ENCODE data around the gene KPNA6.
"Not testable (repeated sequence)": the region's sequence is repeated elsewhere in the genome, so short reads cannot be mapped to it uniquely, and the experiment has no call there.

The KPNA6 gene

DNA sequence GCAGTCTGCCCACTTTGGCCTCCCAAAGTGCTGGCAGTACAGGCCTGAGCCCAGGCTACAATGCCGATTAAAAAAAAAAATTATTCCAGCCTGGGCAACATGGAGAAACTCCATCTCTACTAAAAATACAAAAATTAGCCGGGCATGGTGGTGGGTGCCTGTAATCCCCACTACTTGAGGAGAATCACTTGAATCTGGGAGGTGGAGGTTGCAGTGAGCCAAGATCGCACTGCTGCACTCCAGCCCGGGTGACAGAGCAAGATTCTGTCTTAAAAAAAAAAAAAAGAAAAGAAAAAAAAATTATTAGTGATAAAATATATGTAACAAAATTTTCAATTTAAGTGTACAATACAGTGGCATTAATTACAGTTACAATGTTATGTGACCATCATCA lies 35.4 kb downstream of the KPNA6 start:
- DNase-seq = not testable (repeated sequence)

- DNase-seq = no peak
These were observed 36.2 kb downstream of the KPNA6 start for GRCh38 chr1:32144033-32144432.

GRCh38 chr1:32147799-32148198 lies 39.9 kb downstream of the KPNA6 start:
- not testable (repeated sequence) for DNase-seq

- no peak for DNase-seq
These were observed 43.0 kb downstream of the KPNA6 start for GRCh38 chr1:32150847-32151246.

GRCh38 chr1:32151319-32151787 lies 43.5 kb downstream of the KPNA6 start:
- no peak for DNase-seq

- DNase-seq = no peak
These were observed 51.3 kb downstream of the KPNA6 start for GRCh38 chr1:32159189-32159588.

GRCh38 chr1:32163405-32163804 lies 55.5 kb downstream of the KPNA6 start:
- no peak for DNase-seq

DNA sequence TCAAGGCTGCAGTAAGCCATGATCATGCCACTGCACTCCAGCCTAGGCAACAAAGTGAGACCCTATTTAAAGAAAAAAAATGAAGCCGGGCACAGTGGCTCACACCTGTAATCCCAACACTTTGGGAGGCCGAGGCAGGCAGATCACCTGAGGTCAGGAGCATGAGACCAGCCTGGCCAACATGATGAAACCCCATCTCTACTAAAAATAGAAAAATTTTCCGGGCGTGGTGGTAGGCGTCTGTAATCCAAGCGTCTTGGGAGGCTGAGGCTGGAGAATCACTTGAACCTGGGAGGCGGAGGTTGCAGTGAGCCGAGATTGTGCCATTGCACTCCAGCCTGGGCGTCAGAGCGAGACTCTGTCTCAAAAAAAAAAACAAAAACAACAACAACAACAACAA lies 57.8 kb downstream of the KPNA6 start:
- not testable (repeated sequence) for DNase-seq

GRCh38 chr1:32170991-32171390 lies 63.1 kb downstream of the KPNA6 start:
- DNase-seq = no peak

- no peak for DNase-seq
These were observed 64.9 kb downstream of the KPNA6 start for GRCh38 chr1:32172621-32173245.

GRCh38 chr1:32178380-32179192 lies 70.7 kb downstream of the KPNA6 start:
- DNase-seq = no peak

- no peak for DNase-seq
These were observed 71.3 kb downstream of the KPNA6 start for GRCh38 chr1:32179193-32179442.

DNA sequence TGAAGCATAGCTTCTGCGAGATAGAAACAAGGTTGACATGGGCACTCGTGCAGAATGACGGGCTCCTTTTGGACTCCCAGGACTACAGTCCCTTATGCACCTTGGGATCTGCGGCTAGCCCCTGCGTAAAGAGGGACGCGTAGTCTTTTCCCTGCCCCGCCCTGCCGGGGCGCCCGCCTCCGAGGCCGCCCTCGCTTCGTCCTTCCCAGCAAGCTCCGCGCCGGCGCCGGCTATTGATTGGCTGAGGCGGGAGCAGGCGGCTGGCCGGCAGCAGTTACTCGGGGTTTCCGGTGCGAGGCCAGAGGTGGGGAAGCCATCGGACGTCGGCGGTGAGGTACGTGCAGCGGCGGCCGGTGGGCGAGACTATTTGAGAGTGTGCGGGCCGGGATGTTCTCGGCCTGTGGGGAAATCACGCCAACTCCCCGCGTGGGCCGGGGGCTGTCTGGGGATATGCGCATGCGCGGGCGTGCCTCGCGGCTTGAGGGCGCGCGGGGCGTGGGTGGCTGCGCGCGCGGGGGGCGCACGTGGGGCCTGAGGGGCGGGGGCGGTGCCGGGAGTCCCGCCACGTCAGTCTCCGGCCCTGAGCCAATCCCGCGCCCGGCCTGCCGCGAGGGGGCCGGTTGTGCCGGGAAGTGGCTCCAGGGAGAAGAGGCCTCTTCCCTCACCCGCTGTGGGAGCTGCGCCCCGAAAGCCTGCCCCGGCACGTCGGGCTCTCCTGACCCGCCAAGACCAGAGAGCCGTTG lies 71.8 kb downstream of the KPNA6 start, which contains the start of gene TXLNA:
Gene TXLNA (plus strand): TSS at position 233 of the 743 bp plus-strand sequence. CDS start 671 bp downstream, outside the sequence.
- peak; percentile 76 for DNase-seq

GRCh38 chr1:32180186-32181060 lies 72.6 kb downstream of the KPNA6 start:
- no peak for DNase-seq

DNA sequence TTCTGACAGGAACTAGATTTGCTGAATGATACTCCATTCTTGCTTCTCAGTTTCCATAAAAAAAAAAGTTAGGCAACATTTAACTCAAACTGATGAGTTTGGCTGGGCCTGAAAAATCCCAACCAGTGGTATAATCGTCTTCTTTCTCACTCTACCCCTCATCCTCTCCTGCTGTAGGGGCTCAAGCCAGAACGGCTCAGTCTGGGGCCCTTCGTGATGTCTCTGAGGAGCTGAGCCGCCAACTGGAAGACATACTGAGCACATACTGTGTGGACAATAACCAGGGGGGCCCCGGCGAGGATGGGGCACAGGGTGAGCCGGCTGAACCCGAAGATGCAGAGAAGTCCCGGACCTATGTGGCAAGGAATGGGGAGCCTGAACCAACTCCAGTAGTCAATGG lies 73.2 kb downstream of the KPNA6 start:
- no peak for DNase-seq

- DNase-seq = no peak
These were observed 73.7 kb downstream of the KPNA6 start for GRCh38 chr1:32181563-32181962.

- no peak for DNase-seq
These were observed 74.2 kb downstream of the KPNA6 start for GRCh38 chr1:32182060-32182459.

DNA sequence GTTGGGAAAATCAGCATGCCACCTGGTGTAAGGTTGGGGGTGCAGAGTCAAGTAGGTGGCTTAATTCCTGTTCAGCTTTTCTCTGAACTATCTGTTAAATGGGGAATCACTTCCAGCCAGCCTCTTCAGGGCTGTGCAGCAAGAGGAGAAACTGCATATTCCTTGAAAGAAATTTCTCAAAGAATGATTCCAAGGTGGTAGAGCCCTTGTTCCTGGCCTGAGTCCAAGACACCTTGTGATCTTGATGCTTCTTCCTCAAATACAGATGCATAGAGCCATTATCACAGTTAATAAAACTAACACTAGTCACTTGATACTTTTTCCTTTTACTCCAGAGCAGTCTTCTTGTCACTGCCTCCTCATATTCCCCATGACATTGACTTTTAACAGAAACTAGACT lies 76.8 kb downstream of the KPNA6 start:
- DNase-seq = no peak

DNA sequence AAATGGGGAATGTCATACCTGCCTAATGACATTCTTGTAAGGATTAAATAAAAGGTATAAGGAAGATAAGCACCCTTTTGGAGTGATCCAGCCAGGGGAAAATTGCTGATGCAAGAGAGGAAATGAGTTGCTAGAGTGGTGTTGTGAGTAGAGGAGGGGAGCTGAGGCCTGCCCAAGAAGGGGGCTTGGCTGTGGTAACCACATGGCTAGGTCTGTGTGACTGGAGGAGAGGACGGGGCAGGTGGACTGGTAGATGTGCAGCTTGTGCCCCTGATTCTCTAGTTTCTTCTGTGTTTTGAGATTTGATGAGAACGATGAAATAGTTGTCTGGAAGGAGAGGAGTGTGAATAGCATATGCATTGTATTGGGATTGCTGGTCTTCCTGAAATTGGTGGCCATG lies 78.2 kb downstream of the KPNA6 start:
- no peak for DNase-seq

DNA sequence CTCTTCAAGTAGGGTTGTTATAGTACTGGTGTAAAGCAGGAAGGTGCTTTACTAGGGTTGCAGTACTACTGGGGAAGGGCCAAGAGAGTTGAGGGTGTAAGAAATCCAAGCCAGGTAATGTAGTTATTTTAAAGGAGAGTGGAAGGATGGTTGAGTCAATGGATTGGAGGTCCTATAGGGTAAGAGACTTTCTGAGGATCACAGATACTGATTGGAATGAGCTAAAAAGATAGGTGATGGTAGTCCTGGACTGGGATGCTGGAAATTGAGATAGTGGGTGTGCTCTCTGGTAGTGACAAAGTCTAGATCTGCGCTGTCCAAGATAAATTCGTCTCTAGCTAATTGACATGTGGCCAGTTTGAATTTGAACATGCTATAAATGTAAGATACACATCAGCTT lies 78.6 kb downstream of the KPNA6 start:
- DNase-seq = no peak

DNA sequence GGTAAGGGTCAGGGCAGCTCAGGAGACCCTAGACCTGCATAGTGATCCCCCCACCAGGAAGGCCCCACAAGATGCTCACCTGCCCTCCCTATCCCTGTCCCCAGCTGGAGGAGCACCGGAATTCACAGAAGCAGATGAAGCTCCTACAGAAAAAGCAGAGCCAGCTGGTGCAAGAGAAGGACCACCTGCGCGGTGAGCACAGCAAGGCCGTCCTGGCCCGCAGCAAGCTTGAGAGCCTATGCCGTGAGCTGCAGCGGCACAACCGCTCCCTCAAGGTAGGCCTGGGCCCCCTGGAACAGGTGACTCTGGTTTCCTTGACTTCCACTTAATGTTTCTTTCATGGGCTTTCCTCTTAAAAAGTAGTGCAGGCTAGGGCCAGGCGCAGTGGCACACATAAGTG lies 80.0 kb downstream of the KPNA6 start:
- DNase-seq = no peak

DNA sequence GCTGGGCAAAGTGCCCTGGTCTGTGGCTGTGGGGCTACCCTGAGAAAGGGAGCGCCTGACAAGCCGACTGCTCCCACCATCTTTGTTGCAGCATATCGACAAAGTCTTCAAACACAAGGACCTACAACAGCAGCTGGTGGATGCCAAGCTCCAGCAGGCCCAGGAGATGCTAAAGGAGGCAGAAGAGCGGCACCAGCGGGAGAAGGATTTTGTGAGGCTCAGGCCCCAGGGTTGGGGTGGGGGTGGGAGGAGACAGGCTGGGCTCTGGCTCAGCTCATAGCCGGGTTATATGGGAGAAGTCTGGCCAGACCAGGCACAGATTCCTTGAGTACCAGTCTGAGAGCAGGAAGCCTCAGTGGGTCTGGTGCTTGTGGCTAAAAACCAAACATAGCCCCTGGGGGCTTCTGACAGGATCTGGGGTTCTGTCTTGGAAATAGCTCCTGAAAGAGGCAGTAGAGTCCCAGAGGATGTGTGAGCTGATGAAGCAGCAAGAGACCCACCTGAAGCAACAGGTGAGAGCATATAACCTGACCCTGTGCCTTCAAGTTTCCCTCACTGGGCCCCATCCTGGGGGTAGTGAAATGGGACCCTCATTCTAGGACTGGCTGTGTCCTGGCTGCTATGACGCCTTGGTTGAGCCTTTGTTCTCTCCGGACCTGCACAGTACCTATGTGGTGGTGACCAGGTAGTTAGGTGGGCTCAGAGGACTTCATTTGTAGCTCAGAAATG lies 84.5 kb downstream of the KPNA6 start:
- DNase-seq = no peak

Data from NCI-H187 (cell line).